ENCODE measurements around the gene BTAF1.
"Not testable (repeated sequence)": the region's sequence is repeated elsewhere in the genome, so short reads cannot be mapped to it uniquely, and the experiment has no call there.

Gene BTAF1

GRCh38 chr10:92027141-92027540, 103.6 kb downstream of the BTAF1 start:
- Histone ChIP-seq H3K4me3 (ENCODE audit: low read length) (no peak overlapping the region), H3K27me3 (ENCODE audit: control insufficient read depth, insufficient read depth, low read length) (no peaks in the 10 kb centered on the region), H3K36me3 (ENCODE audit: insufficient read depth, low read length) (peaks cover 61% of the 10 kb centered on the region), H3K4me1 (ENCODE audit: control insufficient read depth, insufficient read depth, low read length) (peaks cover 3% of the 10 kb centered on the region), H3K9me3 (replicated peaks; ENCODE audit: low read length) (no peaks in the 10 kb centered on the region), H3K9ac (ENCODE audit: low read depth, low read length) (no peak overlapping the region), H3K4me2 (ENCODE audit: low read length) (no peak overlapping the region)

- Histone ChIP-seq H3K4me1 (ENCODE audit: control insufficient read depth, insufficient read depth, low read length) (no peaks in the 10 kb centered on the region), H3K9me3 (replicated peaks; ENCODE audit: low read length) (no peaks in the 10 kb centered on the region), H3K4me3 (ENCODE audit: low read length) (no peak overlapping the region), H3K27me3 (ENCODE audit: control insufficient read depth, insufficient read depth, low read length) (no peaks in the 10 kb centered on the region), H3K36me3 (ENCODE audit: insufficient read depth, low read length) (peaks cover 51% of the 10 kb centered on the region), H3K4me2 (ENCODE audit: low read length) (no peak overlapping the region), H3K9ac (ENCODE audit: low read depth, low read length) (no peak overlapping the region)
Observed at GRCh38 chr10:92031580-92031979, 108.0 kb downstream of the BTAF1 start.

- not testable (repeated sequence) for H3K9me3 ChIP-seq (replicated peaks; ENCODE audit: low read length); H3K4me3 ChIP-seq (ENCODE audit: low read length); H3K27me3 ChIP-seq (ENCODE audit: control insufficient read depth, insufficient read depth, low read length); H3K9ac ChIP-seq (ENCODE audit: low read depth, low read length); H3K4me2 ChIP-seq (ENCODE audit: low read length); H3K4me1 ChIP-seq (ENCODE audit: control insufficient read depth, insufficient read depth, low read length)
- H3K36me3 ChIP-seq (ENCODE audit: insufficient read depth, low read length) = peaks cover 36% of the 10 kb centered on the region
Observed at GRCh38 chr10:92033070-92033469, 109.5 kb downstream of the BTAF1 start.

- Histone ChIP-seq H3K4me2 (ENCODE audit: low read length) (no peak overlapping the region), H3K9me3 (replicated peaks; ENCODE audit: low read length) (no peaks in the 10 kb centered on the region), H3K27me3 (ENCODE audit: control insufficient read depth, insufficient read depth, low read length) (no peaks in the 10 kb centered on the region), H3K9ac (ENCODE audit: low read depth, low read length) (no peak overlapping the region), H3K4me1 (ENCODE audit: control insufficient read depth, insufficient read depth, low read length) (no peaks in the 10 kb centered on the region), H3K4me3 (ENCODE audit: low read length) (no peak overlapping the region), H3K36me3 (ENCODE audit: insufficient read depth, low read length) (peaks cover 4% of the 10 kb centered on the region)
Observed at GRCh38 chr10:92038949-92039348, 115.4 kb downstream of the BTAF1 start.

GRCh38 chr10:92042541-92042940, 119.0 kb downstream of the BTAF1 start:
- Histone ChIP-seq H3K36me3 (ENCODE audit: insufficient read depth, low read length) (no peaks in the 10 kb centered on the region), H3K4me3 (ENCODE audit: low read length) (no peak overlapping the region), H3K4me2 (ENCODE audit: low read length) (no peak overlapping the region), H3K9me3 (replicated peaks; ENCODE audit: low read length) (no peaks in the 10 kb centered on the region), H3K9ac (ENCODE audit: low read depth, low read length) (no peak overlapping the region), H3K4me1 (ENCODE audit: control insufficient read depth, insufficient read depth, low read length) (no peaks in the 10 kb centered on the region), H3K27me3 (ENCODE audit: control insufficient read depth, insufficient read depth, low read length) (no peaks in the 10 kb centered on the region)

- H3K4me3 ChIP-seq (ENCODE audit: low read length) = no peak overlapping the region
- H3K36me3 ChIP-seq (ENCODE audit: insufficient read depth, low read length) = no peaks in the 10 kb centered on the region
- H3K9ac ChIP-seq (ENCODE audit: low read depth, low read length) = no peak overlapping the region
- no peaks in the 10 kb centered on the region for H3K27me3 ChIP-seq (ENCODE audit: control insufficient read depth, insufficient read depth, low read length)
- H3K9me3 ChIP-seq (replicated peaks; ENCODE audit: low read length) = no peaks in the 10 kb centered on the region
- H3K4me1 ChIP-seq (ENCODE audit: control insufficient read depth, insufficient read depth, low read length) = no peaks in the 10 kb centered on the region
- no peak overlapping the region for H3K4me2 ChIP-seq (ENCODE audit: low read length)
Observed at GRCh38 chr10:92045641-92046106, 122.1 kb downstream of the BTAF1 start.

- H3K4me2 ChIP-seq (ENCODE audit: low read length) = no peak overlapping the region
Observed at GRCh38 chr10:92047215-92047614, 123.6 kb downstream of the BTAF1 start.

GRCh38 chr10:92052088-92052487, 128.5 kb downstream of the BTAF1 start:
- H3K9me3 ChIP-seq (replicated peaks; ENCODE audit: low read length) = no peaks in the 10 kb centered on the region
- H3K4me2 ChIP-seq (ENCODE audit: low read length) = no peak overlapping the region
- H3K4me3 ChIP-seq (ENCODE audit: low read length) = no peak overlapping the region
- H3K27me3 ChIP-seq (ENCODE audit: control insufficient read depth, insufficient read depth, low read length) = no peaks in the 10 kb centered on the region
- H3K36me3 ChIP-seq (ENCODE audit: insufficient read depth, low read length) = no peaks in the 10 kb centered on the region
- H3K4me1 ChIP-seq (ENCODE audit: control insufficient read depth, insufficient read depth, low read length) = no peaks in the 10 kb centered on the region
- H3K9ac ChIP-seq (ENCODE audit: low read depth, low read length) = no peak overlapping the region

More at GRCh38 chr10:92047215-92047614, 123.6 kb downstream of the BTAF1 start:
- Histone ChIP-seq H3K9me3 (replicated peaks; ENCODE audit: low read length) (no peaks in the 10 kb centered on the region), H3K27me3 (ENCODE audit: control insufficient read depth, insufficient read depth, low read length) (no peaks in the 10 kb centered on the region), H3K4me3 (ENCODE audit: low read length) (no peak overlapping the region), H3K9ac (ENCODE audit: low read depth, low read length) (no peak overlapping the region), H3K4me1 (ENCODE audit: control insufficient read depth, insufficient read depth, low read length) (no peaks in the 10 kb centered on the region), H3K36me3 (ENCODE audit: insufficient read depth, low read length) (no peaks in the 10 kb centered on the region)

- H3K4me3 ChIP-seq (ENCODE audit: low read length) = no peak overlapping the region
- H3K4me1 ChIP-seq (ENCODE audit: control insufficient read depth, insufficient read depth, low read length) = no peaks in the 10 kb centered on the region
- H3K9me3 ChIP-seq (replicated peaks; ENCODE audit: low read length) = no peaks in the 10 kb centered on the region
- no peak overlapping the region for H3K9ac ChIP-seq (ENCODE audit: low read depth, low read length)
- H3K36me3 ChIP-seq (ENCODE audit: insufficient read depth, low read length) = no peaks in the 10 kb centered on the region
- H3K4me2 ChIP-seq (ENCODE audit: low read length) = no peak overlapping the region
- no peaks in the 10 kb centered on the region for H3K27me3 ChIP-seq (ENCODE audit: control insufficient read depth, insufficient read depth, low read length)
Observed at GRCh38 chr10:92052741-92053140, 129.2 kb downstream of the BTAF1 start.

- Histone ChIP-seq H3K36me3 (ENCODE audit: insufficient read depth, low read length) (no peaks in the 10 kb centered on the region), H3K9ac (ENCODE audit: low read depth, low read length) (no peak overlapping the region), H3K9me3 (replicated peaks; ENCODE audit: low read length) (no peaks in the 10 kb centered on the region), H3K4me1 (ENCODE audit: control insufficient read depth, insufficient read depth, low read length) (no peaks in the 10 kb centered on the region), H3K27me3 (ENCODE audit: control insufficient read depth, insufficient read depth, low read length) (no peaks in the 10 kb centered on the region), H3K4me2 (ENCODE audit: low read length) (no peak overlapping the region), H3K4me3 (ENCODE audit: low read length) (no peak overlapping the region)
Observed at GRCh38 chr10:92054807-92055206, 131.2 kb downstream of the BTAF1 start.

- no peaks in the 10 kb centered on the region for H3K4me1 ChIP-seq (ENCODE audit: control insufficient read depth, insufficient read depth, low read length)
- H3K4me3 ChIP-seq (ENCODE audit: low read length) = no peak overlapping the region
- H3K27me3 ChIP-seq (ENCODE audit: control insufficient read depth, insufficient read depth, low read length) = no peaks in the 10 kb centered on the region
- H3K4me2 ChIP-seq (ENCODE audit: low read length) = no peak overlapping the region
- no peak overlapping the region for H3K9ac ChIP-seq (ENCODE audit: low read depth, low read length)
- no peaks in the 10 kb centered on the region for H3K9me3 ChIP-seq (replicated peaks; ENCODE audit: low read length)
- H3K36me3 ChIP-seq (ENCODE audit: insufficient read depth, low read length) = no peaks in the 10 kb centered on the region
Observed at GRCh38 chr10:92062273-92062672, 138.7 kb downstream of the BTAF1 start.

GRCh38 chr10:92064506-92064905, 140.9 kb downstream of the BTAF1 start:
- Histone ChIP-seq H3K4me2 (ENCODE audit: low read length) (no peak overlapping the region), H3K4me1 (ENCODE audit: control insufficient read depth, insufficient read depth, low read length) (no peaks in the 10 kb centered on the region)

More at GRCh38 chr10:92064506-92064905, 140.9 kb downstream of the BTAF1 start:
- Histone ChIP-seq H3K4me3 (ENCODE audit: low read length) (no peak overlapping the region), H3K9me3 (replicated peaks; ENCODE audit: low read length) (no peaks in the 10 kb centered on the region), H3K36me3 (ENCODE audit: insufficient read depth, low read length) (no peaks in the 10 kb centered on the region), H3K27me3 (ENCODE audit: control insufficient read depth, insufficient read depth, low read length) (no peaks in the 10 kb centered on the region), H3K9ac (ENCODE audit: low read depth, low read length) (no peak overlapping the region)
